Measurements from ENCODE around the gene DELE1. TPM values are rescaled to one million over a fixed set of nuclear protein-coding genes. Genes with fewer than 3 reads are reported as not detected.

DELE1 gene, protein sequence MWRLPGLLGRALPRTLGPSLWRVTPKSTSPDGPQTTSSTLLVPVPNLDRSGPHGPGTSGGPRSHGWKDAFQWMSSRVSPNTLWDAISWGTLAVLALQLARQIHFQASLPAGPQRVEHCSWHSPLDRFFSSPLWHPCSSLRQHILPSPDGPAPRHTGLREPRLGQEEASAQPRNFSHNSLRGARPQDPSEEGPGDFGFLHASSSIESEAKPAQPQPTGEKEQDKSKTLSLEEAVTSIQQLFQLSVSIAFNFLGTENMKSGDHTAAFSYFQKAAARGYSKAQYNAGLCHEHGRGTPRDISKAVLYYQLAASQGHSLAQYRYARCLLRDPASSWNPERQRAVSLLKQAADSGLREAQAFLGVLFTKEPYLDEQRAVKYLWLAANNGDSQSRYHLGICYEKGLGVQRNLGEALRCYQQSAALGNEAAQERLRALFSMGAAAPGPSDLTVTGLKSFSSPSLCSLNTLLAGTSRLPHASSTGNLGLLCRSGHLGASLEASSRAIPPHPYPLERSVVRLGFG
- total RNA-seq: 75.0 TPM
- long read RNA-seq, full-length matches to known transcripts: 13 of 54 reads
- long read RNA-seq, partial matches to known transcripts: 23 of 54 reads
- long read RNA-seq, other reads (novel, unspliced or antisense): 18 of 54 reads

DNA sequence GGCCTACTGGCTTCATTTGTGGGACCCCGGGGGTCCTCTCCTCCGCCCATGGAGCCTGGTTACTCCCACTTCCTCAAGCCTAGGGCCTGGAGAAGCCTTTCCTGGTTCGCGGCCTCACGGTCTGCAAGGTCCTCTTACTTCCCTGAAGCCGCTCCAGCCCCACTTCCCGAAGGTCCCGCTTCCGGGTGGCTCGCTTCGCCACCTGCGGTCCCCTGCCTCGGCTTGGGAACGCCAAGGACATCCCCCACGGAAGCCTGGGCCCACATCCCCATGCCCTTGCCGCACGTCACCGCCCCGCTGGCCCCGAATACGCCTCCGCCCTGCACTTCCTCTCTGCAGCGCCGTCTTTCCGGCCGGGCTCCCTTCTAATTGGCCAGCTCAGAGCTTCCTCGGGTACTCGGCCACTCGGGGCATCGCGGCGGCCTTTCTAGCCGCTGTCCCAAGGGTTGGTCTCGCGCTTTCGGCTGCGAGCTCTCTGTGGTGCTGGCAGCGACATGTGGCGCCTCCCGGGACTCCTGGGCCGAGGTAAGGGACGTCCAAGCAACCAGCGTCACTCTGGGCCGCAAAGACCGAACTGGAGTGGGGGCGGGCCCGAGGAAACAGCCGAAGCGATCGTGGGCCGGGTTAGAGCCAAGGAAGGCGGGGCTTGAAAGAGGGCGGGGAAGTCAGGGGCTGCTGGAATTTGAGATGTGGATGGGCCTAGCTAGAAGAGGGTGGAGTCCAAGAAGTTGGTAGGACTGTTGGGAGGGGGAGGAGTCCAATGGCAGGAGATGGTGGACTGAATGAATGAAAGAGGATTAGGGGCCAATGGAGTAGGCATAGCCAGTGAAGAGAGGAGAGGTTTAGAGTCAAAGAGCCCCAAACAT lies at the start of gene DELE1:
Gene DELE1 (plus strand): TSS at position 424 of the 866 bp plus-strand sequence. CDS start 71 bp downstream, at position 495.
- Histone ChIP-seq H3K27ac (peak within 1 kb of the TSS; percentile 99), H3K36me3 (peaks cover 40% of the 10 kb centered on the region), H3K9me3 (no peaks in the 10 kb centered on the region), H3K4me1 (peaks cover 38% of the 10 kb centered on the region), H3K4me3 (peak within 1 kb of the TSS; percentile 86), H3K27me3 (ENCODE audit: low read depth) (no peaks in the 10 kb centered on the region)
- TF ChIP-seq, protein P1, sequence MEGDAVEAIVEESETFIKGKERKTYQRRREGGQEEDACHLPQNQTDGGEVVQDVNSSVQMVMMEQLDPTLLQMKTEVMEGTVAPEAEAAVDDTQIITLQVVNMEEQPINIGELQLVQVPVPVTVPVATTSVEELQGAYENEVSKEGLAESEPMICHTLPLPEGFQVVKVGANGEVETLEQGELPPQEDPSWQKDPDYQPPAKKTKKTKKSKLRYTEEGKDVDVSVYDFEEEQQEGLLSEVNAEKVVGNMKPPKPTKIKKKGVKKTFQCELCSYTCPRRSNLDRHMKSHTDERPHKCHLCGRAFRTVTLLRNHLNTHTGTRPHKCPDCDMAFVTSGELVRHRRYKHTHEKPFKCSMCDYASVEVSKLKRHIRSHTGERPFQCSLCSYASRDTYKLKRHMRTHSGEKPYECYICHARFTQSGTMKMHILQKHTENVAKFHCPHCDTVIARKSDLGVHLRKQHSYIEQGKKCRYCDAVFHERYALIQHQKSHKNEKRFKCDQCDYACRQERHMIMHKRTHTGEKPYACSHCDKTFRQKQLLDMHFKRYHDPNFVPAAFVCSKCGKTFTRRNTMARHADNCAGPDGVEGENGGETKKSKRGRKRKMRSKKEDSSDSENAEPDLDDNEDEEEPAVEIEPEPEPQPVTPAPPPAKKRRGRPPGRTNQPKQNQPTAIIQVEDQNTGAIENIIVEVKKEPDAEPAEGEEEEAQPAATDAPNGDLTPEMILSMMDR (IDR thresholded peaks at IDR 0.05): peak; percentile 8
- peak; percentile 98 for DNase-seq
- peak; percentile 99 to 100 for ATAC-seq
- intact Hi-C loops (cut with DNase I): no loop called here

DNA sequence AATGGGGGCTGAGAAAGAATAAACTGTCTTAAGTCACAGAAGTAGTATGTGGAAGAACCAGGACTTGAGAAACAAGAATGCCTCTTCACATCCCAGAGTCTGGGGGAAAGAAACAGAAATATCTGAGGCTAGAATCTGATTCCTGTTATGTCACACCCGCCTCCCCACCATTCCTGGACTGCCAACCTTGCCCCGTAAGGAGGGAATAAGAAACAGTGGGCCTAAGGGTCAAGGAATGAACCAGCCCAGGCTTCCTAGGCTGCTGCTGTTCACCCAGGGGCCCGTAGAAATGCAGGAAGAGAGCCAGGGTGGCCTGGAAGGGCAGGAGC lies 49.8 kb upstream of the DELE1 start:
- DNase-seq (no peak), ATAC-seq (no peak)
- TF ChIP-seq, protein P1 (IDR thresholded peaks at IDR 0.05): no peak
- intact Hi-C loops (cut with DNase I): no loop called here
- H3K36me3 ChIP-seq: peaks cover 5% of the 10 kb centered on the region
- H3K9me3 ChIP-seq: no peaks in the 10 kb centered on the region
- H3K4me3 ChIP-seq: peak overlapping the region; percentile 77
- peaks cover 48% of the 10 kb centered on the region for H3K4me1 ChIP-seq
- H3K27me3 ChIP-seq (ENCODE audit: low read depth): peaks cover 35% of the 10 kb centered on the region
- H3K27ac ChIP-seq: peak overlapping the region; percentile 41

DNA sequence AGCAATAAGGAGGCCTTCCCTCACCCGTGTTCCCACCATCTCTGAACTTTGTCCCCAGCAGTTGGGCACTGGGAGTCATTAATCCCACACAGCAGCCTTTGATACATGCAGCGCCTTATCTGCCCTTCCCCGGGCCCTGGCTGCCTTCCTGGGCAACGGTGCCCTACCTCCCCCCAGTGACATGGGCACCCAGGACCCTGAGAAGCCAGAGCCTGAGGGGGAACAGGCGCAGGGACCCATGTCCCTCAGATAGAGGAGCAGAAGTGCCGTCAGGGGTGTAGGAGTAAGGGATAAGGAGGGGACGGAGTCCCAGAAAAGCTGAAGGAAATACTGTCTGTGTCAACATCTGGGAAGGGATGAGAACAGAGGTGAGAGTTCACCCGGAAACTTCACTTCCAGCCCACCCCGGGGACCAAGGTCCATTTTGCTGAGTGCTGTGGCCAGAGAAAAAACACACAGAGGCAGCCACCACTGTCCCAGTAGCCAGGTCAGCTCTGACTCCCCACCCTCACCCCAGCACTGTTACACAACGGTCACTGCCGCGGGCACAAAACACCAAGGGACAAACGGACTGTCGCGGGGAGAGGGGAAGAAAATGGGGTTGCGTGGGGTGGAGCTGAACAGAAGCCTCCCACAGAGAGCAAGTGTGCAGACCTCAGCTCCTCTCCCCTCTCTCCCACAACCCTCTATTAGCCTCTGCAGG lies 49.3 kb upstream of the DELE1 start:
- no peak for DNase-seq
- peak overlapping the region; percentile 77 for H3K4me3 ChIP-seq
- H3K36me3 ChIP-seq: no peaks in the 10 kb centered on the region
- intact Hi-C loops (cut with DNase I): no loop called here
- TF ChIP-seq, protein P1 (IDR thresholded peaks at IDR 0.05): no peak
- H3K27me3 ChIP-seq (ENCODE audit: low read depth): peaks cover 35% of the 10 kb centered on the region
- H3K27ac ChIP-seq: peak overlapping the region; percentile 41
- peaks cover 53% of the 10 kb centered on the region for H3K4me1 ChIP-seq
- ATAC-seq: no peak
- H3K9me3 ChIP-seq: no peaks in the 10 kb centered on the region

DNA sequence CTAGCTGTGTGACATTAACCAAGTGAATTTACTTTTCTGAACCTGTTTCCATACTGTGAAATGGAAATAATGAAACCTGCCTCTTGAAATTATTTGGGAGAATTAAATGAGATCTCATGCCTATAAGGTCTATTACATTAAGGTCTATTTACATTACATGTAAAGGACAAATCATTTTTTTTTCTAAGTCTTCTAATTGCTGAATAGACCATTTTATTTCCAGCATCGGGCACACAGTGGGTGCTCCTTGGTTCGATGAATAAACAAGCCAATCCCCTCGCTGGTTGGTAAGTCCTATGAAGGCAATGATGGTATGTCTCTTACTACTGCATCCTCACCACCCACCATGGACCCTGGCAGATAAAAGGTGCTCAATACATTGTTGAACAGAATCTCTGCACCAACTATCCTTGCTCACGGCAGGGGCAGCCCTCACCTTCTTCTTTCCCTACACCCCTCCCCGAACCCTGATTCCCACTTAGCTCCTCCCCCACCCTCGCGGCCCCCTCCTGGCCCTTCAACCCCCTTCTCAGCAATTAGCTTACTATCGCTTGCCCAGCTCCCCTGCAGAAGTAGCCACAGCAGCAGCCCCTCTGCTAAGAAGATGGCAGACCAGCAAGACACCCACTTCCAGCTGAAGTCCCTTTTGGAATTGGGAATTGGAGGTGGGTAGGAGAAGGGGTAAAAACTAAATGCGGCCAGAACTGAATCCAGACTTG lies 48.5 kb upstream of the DELE1 start:
- Histone ChIP-seq H3K4me3 (peak overlapping the region; percentile 77), H3K36me3 (no peaks in the 10 kb centered on the region), H3K27ac (peak overlapping the region; percentile 88), H3K4me1 (peaks cover 60% of the 10 kb centered on the region), H3K27me3 (ENCODE audit: low read depth) (peaks cover 35% of the 10 kb centered on the region), H3K9me3 (no peaks in the 10 kb centered on the region)
- intact Hi-C loops (cut with DNase I): no loop called here
- ATAC-seq: no peak
- TF ChIP-seq, protein P1 (IDR thresholded peaks at IDR 0.05): no peak
- DNase-seq: no peak
